ENCODE results near the gene SGSM2.

DNA sequence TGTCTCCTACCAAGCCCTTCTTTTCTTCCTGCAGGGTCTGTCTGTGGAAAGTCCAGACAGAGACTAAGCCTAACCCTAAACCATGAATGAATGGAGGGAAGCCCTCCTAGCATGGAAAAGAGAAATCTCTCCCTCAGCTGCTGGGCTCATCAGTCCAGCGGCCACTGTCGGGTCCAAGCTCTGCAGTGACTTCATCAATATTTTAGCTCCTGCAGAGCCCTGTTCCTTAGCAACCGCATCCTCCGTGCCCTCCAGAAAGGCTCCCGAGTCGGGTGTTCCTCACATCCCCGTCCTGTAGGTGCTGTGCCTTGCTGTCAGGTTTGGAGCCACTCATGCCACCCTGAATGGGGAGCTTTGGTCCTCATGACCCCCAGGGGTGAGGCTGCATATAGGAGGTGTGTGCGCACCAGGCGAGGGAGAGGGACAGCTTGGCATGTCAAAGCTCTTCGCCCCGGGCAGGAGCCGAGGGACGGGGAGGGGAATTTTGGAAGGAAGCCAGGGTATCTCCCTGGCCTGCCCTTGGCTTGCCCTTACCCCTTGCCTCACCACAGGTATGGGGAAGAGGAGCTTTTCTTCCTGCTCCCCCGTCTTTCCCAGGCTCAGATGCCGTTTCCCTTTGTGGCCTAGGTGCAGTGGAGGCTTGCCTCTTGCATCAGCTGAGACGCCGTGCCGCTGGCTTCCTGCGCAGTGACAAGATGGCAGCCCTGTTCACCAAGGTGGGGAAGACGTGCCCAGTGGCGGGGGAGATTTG is 23.9 kb downstream of the SGSM2 start:
- TF ChIP-seq, protein P1, sequence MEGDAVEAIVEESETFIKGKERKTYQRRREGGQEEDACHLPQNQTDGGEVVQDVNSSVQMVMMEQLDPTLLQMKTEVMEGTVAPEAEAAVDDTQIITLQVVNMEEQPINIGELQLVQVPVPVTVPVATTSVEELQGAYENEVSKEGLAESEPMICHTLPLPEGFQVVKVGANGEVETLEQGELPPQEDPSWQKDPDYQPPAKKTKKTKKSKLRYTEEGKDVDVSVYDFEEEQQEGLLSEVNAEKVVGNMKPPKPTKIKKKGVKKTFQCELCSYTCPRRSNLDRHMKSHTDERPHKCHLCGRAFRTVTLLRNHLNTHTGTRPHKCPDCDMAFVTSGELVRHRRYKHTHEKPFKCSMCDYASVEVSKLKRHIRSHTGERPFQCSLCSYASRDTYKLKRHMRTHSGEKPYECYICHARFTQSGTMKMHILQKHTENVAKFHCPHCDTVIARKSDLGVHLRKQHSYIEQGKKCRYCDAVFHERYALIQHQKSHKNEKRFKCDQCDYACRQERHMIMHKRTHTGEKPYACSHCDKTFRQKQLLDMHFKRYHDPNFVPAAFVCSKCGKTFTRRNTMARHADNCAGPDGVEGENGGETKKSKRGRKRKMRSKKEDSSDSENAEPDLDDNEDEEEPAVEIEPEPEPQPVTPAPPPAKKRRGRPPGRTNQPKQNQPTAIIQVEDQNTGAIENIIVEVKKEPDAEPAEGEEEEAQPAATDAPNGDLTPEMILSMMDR (conservative IDR thresholded peaks at IDR 0.05), result no peak
- TF ChIP-seq EZH2 (IDR thresholded peaks at IDR 0.05; ENCODE audit: low read depth), result no peak
